GM21390 (cell line): ENCODE data around the gene DCAF5.
"Not testable (repeated sequence)": the region's sequence is repeated elsewhere in the genome, so short reads cannot be mapped to it uniquely, and the experiment has no call there.

Experiments
- ATAC-seq: cut with Tn5 transposase; IDR thresholded peaks from one replicate; pipeline ENCODE4 v1.9.1; 2021; ENCODE audit not compliant: unreplicated experiment

DCAF5 gene

GRCh38 chr14:69152902-69153151 lies at the start of gene DCAF5:
Gene DCAF5, minus strand, starts transcription at chr14:69153119. Its CDS starts 141 bp downstream, at chr14:69152978.
- no peak for ATAC-seq

DNA sequence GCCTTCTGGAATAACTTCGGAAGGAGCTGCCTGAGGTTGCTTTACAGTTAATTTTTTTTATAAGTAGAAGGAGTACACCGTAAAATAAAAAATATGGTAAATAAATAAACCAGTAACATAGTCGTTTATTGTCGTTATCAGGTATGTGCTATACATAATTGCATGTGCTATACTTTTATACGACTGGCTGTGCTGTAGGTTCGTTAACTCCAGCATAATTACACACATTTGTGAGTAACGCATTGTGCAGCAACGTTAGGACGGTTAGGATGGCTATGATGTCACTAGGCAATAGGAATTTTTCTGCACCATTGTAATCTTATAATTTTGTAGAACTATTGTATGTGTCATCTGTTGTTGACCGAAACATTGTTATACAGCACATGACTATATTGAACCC lies 46.9 kb upstream of the DCAF5 start:
- no peak for ATAC-seq

DNA sequence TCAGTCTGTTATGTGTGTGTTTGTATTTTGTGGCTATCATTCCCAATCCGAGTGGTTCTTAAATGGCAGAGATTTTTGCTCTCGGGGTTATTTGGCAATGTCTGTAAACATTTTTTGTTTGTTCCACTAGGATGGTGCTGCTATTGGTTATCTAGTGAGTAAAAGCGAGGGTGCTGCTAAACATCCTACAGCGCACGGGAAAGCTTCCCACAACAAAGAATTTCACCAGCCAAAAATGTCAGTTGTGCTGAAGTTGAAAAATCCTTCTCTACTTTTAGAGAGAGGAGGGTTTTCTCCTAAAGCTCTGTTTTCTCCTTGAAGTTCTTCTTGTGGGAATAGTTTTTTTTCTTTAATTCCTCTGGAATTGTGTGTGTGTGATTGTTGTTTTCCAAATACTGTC lies 40.8 kb upstream of the DCAF5 start:
- ATAC-seq: no peak

DNA sequence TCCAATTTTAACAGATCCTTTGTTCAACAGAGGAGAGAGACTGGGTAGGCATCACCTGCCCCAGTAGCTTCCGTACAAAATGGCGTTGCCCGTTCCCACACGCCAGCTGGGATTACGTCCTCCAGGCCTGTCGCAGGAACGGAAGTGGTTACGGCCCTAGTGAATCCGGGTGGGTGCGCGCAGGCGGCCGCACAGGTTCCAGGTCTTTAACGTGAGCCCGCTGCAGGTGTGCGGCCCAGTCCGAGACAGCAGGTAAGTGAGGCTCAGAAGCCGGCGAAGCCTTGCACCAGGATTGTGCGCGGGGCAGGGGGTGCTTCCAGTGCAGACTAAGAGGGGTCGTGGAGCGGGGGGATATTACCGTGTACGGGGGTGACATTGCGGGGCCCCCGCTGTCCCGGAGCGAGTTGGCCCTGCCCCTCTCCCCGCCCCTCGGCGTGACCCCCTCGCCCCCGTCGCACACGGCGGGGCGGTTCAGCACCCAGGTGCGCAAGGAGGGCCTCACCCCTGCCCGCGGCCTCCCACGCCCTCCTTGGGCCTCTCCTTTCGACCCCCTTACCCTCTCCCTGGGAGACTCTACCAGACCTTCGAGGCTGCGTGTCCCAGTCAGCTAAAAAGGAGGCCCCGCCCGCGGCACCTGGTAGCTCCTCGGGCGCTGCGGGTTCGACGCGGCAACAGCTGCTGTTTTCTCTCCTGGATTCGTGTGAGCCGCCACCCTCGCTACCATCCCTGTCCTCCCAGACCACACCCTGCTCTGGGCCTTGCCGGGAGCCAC lies 38.6 kb upstream of the DCAF5 start, which contains the start of gene EXD2:
Gene EXD2 (plus strand): TSS at position 159 of the 772 bp plus-strand sequence. CDS start 17,973 bp downstream, outside the sequence.
- peak; percentile 87 for ATAC-seq

DNA sequence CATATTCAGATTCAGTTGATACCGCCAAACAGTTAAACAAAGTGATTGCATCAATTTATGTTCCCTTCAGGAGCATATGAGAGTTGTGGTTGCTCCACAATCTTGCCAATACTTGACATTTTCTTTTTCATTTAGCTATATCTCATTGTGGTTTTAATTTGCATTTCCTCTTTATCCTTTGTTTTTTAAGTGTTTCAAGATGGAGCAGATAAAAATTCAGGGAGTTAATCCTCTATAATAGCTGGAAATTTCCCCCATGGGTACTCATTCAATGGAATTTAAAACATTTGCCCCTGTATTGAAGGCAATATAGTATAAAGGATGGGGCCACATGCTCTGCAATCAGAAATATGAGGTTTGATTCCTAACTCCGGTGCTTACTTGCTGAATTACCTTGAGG lies 37.3 kb upstream of the DCAF5 start:
- no peak for ATAC-seq

GRCh38 chr14:69183735-69184134 lies 30.8 kb upstream of the DCAF5 start:
- no peak for ATAC-seq

DNA sequence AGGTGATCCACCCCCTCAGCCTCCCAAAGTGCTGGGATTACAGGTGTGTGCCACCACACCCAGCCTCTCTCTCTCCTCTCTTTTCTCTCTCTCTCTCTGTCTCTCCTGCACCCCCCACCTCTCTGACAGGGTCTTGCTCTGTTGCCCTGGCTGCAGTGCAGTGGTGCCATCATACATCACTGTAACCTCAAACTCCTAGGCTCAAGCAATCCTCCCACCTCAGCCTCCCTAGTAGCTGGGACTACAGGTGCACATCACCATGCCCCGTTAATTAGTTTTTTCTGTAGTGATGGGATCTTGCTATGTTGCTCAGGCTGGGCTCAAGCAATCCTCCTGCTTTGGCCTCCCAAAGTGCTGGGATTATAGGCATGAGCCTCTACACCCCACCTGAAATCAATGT lies 29.7 kb upstream of the DCAF5 start:
- not testable (repeated sequence) for ATAC-seq

DNA sequence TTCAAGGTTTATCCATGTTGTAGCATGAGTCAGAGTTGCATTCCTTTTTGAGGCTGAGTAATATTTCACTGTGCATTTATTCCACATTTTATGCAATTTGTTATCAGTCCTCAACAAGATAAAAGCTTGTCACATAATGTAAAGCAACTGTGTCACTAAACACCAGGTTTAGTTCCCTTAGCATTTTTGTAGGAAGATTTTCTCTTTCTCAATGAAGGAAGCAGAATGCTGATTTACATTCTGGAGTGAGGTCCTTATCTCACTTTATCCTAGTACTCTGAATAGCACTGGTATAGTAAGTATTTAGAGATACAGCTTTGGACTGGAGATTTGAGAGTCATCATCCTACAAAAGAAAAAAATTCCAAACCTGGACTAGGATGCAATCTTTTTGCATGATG lies 28.6 kb upstream of the DCAF5 start:
- ATAC-seq: no peak

DNA sequence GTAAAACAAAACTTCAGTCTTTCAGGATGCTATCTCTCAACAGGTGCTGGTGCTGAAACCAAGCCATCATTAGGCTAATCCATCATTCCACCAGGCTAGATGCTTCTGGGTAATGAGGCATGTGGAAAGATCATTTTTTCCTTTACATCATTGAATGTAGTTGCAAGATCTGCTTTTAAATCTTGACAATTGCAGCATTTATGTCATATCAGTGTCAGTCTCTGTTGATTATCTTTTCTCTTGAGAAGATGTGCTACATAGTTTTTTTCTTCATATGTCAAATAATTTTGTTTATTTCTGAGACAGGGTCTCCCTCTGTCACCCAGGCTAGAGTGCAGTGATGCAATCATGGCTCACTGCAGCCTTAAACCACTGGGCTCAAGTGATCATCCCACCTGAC lies 22.2 kb upstream of the DCAF5 start:
- no peak for ATAC-seq

DNA sequence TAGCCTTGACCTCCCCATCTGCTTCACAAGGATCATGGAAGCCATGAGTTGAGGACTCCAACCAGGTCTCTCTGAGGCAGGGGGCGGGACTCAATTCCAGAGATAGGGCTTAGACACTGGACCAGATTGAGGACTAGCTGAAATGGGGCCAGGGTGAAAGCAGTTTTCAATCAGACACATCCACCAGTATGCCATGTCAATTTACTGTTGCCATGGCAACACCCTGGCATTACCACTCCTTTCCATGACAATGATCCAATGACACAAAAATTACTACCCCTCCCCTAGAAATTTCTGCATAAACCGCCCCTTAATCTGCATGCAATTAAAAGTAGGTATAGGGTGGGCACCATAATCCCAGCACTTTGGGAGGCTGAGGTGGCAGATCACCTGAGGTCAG lies 18.6 kb upstream of the DCAF5 start:
- no peak for ATAC-seq

DNA sequence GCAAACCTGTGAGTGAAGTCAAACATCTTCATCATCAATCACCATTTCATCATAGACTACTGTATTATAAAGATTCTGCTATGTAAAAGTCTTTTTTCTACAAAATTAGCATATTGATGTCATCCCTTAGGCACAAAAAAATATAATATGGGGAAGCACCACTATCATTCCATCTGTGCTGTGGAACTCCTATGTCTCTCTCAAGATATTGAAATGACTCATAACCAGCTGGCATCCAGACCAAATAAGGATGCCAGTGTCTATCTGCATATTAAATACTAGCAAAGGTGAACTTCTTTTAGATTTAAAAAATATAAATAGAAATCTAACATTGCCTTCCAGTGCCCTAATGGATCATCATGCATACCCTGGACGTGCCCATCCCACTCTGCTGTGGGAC lies 17.9 kb upstream of the DCAF5 start:
- no peak for ATAC-seq

DNA sequence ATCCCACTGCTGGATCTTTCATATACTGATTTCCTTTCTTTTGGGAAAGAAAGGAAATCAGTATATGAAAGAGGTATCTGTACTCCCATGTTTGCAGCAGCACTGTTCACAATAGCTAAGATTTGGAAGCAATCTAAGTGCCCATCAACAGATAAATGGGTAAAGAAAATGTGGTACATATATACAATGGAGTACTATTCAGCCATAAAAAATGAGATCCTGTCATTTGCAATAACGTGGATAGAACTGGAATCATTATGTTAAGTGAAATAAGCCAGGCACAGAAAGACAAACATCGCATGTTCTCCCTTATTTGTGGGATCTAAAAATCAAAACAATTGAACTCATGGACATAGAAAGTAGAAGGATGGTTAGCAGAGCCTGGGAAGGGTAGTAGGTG lies 12.9 kb upstream of the DCAF5 start:
- ATAC-seq: not testable (repeated sequence)

- no peak for ATAC-seq
These were observed 8.7 kb upstream of the DCAF5 start for GRCh38 chr14:69161590-69161989.

- no peak for ATAC-seq
These were observed 3.3 kb upstream of the DCAF5 start for GRCh38 chr14:69156224-69156623.

- ATAC-seq: no peak
These were observed 1.9 kb upstream of the DCAF5 start for GRCh38 chr14:69154779-69155178.

GRCh38 chr14:69153873-69154270 lies 953 bp upstream of the DCAF5 start:
- ATAC-seq: no peak

DNA sequence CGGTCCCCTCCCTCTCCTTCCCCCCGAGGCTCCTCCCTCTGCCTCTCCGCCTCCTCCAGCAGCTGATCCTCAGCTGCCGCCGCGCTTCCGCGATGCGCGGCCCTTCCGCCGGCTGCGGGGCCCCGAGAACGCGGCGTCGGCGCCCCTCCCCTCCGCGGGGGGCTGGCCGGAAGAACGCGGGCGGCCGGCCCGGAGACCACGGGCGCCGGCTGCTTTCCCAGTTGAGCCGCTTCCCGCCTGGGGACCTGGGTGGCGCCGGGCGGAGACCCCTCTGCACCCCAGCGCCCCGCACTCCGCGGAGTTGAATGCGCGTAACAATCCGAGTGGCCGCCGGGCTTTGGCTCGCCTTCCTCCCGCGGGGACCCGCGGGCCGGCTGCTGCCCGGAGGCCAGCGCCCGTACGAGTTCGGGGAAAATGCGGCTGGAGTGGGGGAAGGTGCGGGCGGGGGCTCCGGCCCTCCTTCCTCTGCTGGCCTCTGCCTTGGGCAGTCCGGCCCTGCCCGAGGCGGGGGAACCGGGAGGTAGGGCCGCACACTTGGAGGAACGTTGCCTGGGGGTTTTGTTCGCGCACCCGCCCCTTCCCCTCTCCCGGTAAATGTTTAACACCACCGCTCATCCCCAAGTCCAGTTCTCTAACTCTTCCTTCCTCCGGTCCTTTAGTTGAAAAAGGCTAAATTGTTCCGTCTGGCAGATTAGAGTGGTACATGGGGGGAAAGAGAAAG lies 393 bp upstream of the DCAF5 start:
- ATAC-seq: peak; percentile 84

DNA sequence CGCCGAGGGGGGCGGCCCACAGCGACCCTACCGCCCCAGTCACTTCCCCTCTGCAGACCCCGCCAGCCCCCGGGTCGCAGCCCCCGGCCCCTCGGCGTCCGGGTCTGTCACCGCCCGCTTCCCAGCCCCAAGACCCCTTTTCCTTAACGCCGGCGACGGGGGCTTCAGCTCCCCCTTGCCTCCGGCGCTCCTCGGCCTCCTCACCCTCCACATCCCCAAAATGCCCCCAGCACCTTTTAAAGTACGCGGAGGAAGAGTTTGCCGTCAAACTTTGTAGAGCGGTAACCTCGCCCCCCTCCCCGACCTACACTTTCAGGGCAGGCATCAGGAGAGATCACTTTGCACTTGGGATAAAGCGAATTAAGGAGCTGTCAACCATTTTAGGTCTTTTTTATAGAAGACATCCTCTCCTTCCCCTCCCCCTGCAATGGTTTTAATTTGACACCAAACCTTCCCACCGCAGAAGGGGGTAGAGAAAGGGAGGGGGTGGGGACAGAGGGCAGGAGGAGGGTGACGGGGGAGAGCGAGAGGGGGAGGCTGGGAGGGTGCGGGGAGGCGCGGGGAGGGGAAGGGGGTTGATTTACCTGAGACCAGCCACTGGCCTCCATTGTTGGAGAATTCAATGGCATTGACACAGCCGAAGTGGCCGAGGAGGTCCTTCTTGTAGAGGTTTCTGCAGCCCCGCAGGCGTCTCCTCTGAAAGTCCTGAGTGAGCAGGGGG lies 578 bp downstream of the DCAF5 start:
- peak; percentile 21 for ATAC-seq

DNA sequence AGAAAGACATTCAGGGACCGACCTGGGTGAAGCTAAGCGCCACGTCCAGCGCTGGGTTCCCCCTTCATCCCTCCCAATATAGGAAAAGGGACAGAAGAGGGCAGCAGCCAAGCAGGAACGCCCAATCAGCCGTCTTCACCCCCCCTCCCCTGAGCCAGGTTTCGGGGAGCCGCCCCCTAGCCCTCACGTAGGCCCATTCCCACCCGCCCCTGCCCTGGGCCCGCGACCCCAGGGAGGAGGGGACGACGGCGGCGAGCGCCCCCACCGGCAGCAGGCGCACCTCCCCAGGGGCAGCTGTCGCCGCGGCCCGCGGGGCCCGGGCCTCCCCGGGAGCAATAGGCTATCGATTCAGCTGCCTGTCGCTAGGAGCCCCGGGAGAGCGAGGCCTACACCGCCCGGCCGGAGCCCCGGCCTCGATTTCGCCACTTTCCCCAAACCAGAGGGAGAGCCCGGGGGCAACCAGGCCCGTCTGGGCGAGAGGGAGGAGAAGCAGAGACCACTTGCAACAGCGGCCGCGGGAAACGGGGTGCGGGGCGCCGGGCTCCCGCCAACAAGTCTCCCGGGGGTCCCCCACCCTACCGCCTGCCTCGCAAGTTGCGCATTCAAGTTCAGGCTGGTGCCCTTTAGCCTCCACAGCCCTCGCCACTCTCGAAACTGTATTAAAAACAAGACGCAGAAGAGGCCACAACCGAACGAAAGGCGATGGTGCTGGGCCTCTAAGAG lies 1.3 kb downstream of the DCAF5 start:
- ATAC-seq: peak; percentile 51

- no peak for ATAC-seq
These were observed 3.3 kb downstream of the DCAF5 start for GRCh38 chr14:69149461-69150244.

DNA sequence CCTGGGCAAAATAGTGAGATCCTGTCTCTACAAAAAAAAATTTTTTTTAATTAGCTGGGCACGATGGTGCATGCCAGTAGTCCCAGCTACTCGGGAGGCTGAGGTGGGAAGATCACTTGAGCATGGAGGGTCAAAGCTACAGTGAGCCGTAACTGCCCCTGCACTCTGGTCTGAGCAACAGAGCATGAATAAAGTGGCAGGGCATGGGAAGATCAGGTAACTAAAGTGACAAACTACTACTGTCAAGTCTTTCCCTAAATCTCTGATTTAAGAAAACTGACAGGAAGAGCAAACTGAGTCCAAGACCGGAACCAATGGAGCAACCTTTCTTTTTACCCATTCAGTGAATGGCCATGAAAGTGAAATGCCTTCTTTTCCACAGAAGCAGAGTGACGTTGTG lies 10.8 kb downstream of the DCAF5 start:
- no peak for ATAC-seq
